Measurements from ENCODE around the gene ANKRD44.

GRCh38 chr2:197322143-197322542, 11.6 kb upstream of the ANKRD44 start:
- no peak for TF ChIP-seq EZH2 (IDR thresholded peaks at IDR 0.05; ENCODE audit: insufficient read depth, poor library complexity, severe bottlenecking)
- no peak for TF ChIP-seq EZH2phosphoT487 (IDR thresholded peaks at IDR 0.05; ENCODE audit: insufficient read depth, low read depth)
